GM23338 (cell line): ENCODE data around the gene STIL. TPM values are rescaled to one million over a fixed set of nuclear protein-coding genes. Genes with fewer than 3 reads are reported as not detected.

Experiments
- ATAC-seq: fragments of 200-7000 bp; cut with Tn5 transposase; 3 replicates; pipeline ENCODE4 v1.9.1; 2020
- DNase-seq: peaks from one replicate; pipeline ENCODE4 v3.0.0-alpha.2; 2015; ENCODE audit warnings: low spot score
- H2AFZ ChIP-seq: fragments of 200-600 bp; sonication (generic); 2 replicates; pipeline ENCODE4 v1.8.0; 2016; ENCODE audit warnings: antibody characterized with exemption, mild to moderate bottlenecking, moderate library complexity
- H3F3A ChIP-seq: fragments of 200-600 bp; sonication (generic); replicated peaks from 2 replicates; pipeline ENCODE4 v1.8.0; 2017; ENCODE audit warnings: antibody characterized with exemption, mixed run types, low read depth
- H3K27ac ChIP-seq: fragments of 200-600 bp; sonication (generic); 2 replicates; pipeline ENCODE4 v1.6.1; 2016; ENCODE audit warnings: low read depth
- H3K27me3 ChIP-seq: fragments of 200-600 bp; sonication (generic); 2 replicates; pipeline ENCODE4 v1.8.0; 2016; ENCODE audit warnings: mild to moderate bottlenecking, mixed run types, moderate library complexity; ENCODE audit not compliant: insufficient read depth
- H3K36me3 ChIP-seq: fragments of 200-600 bp; sonication (generic); 2 replicates; pipeline ENCODE4 v1.8.0; 2016; ENCODE audit warnings: mild to moderate bottlenecking; ENCODE audit not compliant: insufficient read depth
- H3K4me1 ChIP-seq: fragments of 200-600 bp; sonication (generic); 2 replicates; pipeline ENCODE4 v1.8.0; 2016; ENCODE audit warnings: mild to moderate bottlenecking, moderate library complexity; ENCODE audit not compliant: insufficient read depth
- H3K4me2 ChIP-seq: fragments of 200-600 bp; sonication (generic); 2 replicates; pipeline ENCODE4 v1.7.1; 2017; ENCODE audit warnings: mixed run types
- H3K4me3 ChIP-seq: fragments of 200-600 bp; sonication (generic); 2 replicates; pipeline ENCODE4 v1.6.1; 2016; ENCODE audit warnings: mixed run types
- H3K79me2 ChIP-seq: fragments of 200-600 bp; sonication (generic); replicated peaks from 2 replicates; pipeline ENCODE4 v1.8.0; 2017; ENCODE audit warnings: mild to moderate bottlenecking; ENCODE audit not compliant: insufficient read depth
- H3K9me2 ChIP-seq: fragments of 200-600 bp; sonication (generic); 2 replicates; pipeline ENCODE4 v1.8.0; 2017; ENCODE audit not compliant: insufficient read depth
- H4K20me1 ChIP-seq: fragments of 200-600 bp; sonication (generic); replicated peaks from 2 replicates; pipeline ENCODE4 v1.8.0; 2017; ENCODE audit warnings: mild to moderate bottlenecking; ENCODE audit not compliant: insufficient read depth
- H3K27ac Mint-ChIP-seq: 2 replicates; pipeline ENCODE4 v1.8.0; 2020; ENCODE audit warnings: inconsistent platforms, mild to moderate bottlenecking, moderate library complexity, mixed read lengths
- H3K27me3 Mint-ChIP-seq: 3 replicates; pipeline ENCODE4 v1.8.0; 2022; ENCODE audit warnings: low read depth, mild to moderate bottlenecking, moderate library complexity, mixed read lengths, inconsistent platforms; ENCODE audit not compliant: insufficient read depth, poor library complexity
- H3K36me3 Mint-ChIP-seq: 3 replicates; pipeline ENCODE4 v1.8.0; 2021; ENCODE audit warnings: low read depth, mild to moderate bottlenecking, inconsistent platforms, moderate library complexity, mixed read lengths
- H3K4me1 Mint-ChIP-seq: 3 replicates; pipeline ENCODE4 v1.8.0; 2020; ENCODE audit warnings: mild to moderate bottlenecking, inconsistent platforms, mixed read lengths
- H3K4me3 Mint-ChIP-seq: 3 replicates; pipeline ENCODE4 v1.8.0; 2021; ENCODE audit warnings: moderate library complexity, mild to moderate bottlenecking, inconsistent platforms, mixed read lengths
- H3K9me3 Mint-ChIP-seq: 3 replicates; pipeline ENCODE4 v1.8.0; 2020; ENCODE audit warnings: moderate library complexity, mild to moderate bottlenecking, inconsistent platforms, mixed read lengths
- CREB1 ChIP-seq: fragments of 250-450 bp; sonication (Bioruptor Pico); IDR thresholded peaks from 2 replicates; pipeline ENCODE4 v1.5.0; 2020; ENCODE audit warnings: low read depth, mild to moderate bottlenecking, moderate library complexity
- EZH2 ChIP-seq: fragments of 200-600 bp; sonication (generic); IDR thresholded peaks from one replicate; pipeline ENCODE4 v1.8.0; 2017; ENCODE audit warnings: antibody characterized with exemption, mild to moderate bottlenecking, low read depth; ENCODE audit not compliant: unreplicated experiment
- JUNB ChIP-seq: IDR thresholded peaks from one replicate; pipeline ENCODE4 v1.6.1; 2016; ENCODE audit warnings: antibody characterized with exemption; ENCODE audit not compliant: unreplicated experiment
- NANOG ChIP-seq: IDR thresholded peaks from 2 replicates; pipeline ENCODE4 v1.6.1; 2016; ENCODE audit warnings: antibody characterized with exemption, borderline replicate concordance
- POLR2AphosphoS5 ChIP-seq: IDR thresholded peaks from 2 replicates; pipeline ENCODE4 v1.6.1; 2016; ENCODE audit warnings: antibody characterized with exemption, low read depth
- REST ChIP-seq: IDR thresholded peaks from one replicate; pipeline ENCODE4 v1.6.1; 2018; ENCODE audit warnings: antibody characterized with exemption; ENCODE audit not compliant: unreplicated experiment
- STAT1 ChIP-seq: IDR thresholded peaks from one replicate; pipeline ENCODE4 v1.6.1; 2016; ENCODE audit warnings: antibody characterized with exemption; ENCODE audit not compliant: unreplicated experiment
- ZNF114 ChIP-seq: fragments of 250-450 bp; sonication (Bioruptor Pico); IDR thresholded peaks from 2 replicates; pipeline ENCODE4 v1.5.0; 2020; ENCODE audit warnings: mild to moderate bottlenecking, moderate library complexity
- ZNF462 ChIP-seq: fragments of 250-450 bp; sonication (Bioruptor Pico); IDR thresholded peaks from 2 replicates; pipeline ENCODE4 v1.5.0; 2020; ENCODE audit warnings: mild to moderate bottlenecking, moderate library complexity
- polyA plus RNA-seq: library from polyadenylated mRNA; unstranded; fragments of >200 nt; fragmentation: Nextera tagmentation; extraction: Ambion mirVana; gene quantifications from 2 replicates; pipeline ENCODE4 v1.2.1, GENCODE V29; 2016
- total RNA-seq: library from RNA; depleted of rRNA; stranded (reverse); fragments of >200 nt; shearing (Covaris generic); gene quantifications from 2 replicates; pipeline ENCODE4 v1.2.3, GENCODE V29; 2014
- TF ChIP-seq, protein P1 (sequence below): IDR thresholded peaks from 2 replicates; pipeline ENCODE4 v1.6.1; 2016; ENCODE audit warnings: antibody characterized with exemption

The STIL gene
- total and polyA plus RNA-seq, 2 experiments from 2014 or later, result 15.6 to 38.2 TPM

GRCh38 chr1:47243910-47244309, 70.0 kb downstream of the STIL start:
- H3K4me1 ChIP-seq, result no peaks in the 10 kb centered on the region; the same call in 1 of the 2 replicates
- H3K79me2 ChIP-seq, result no peaks in the 10 kb centered on the region
- no peaks in the 10 kb centered on the region for H3K9me2 ChIP-seq
- ATAC-seq (peak; percentile 64), DNase-seq (peak; percentile 18)
- no peaks in the 10 kb centered on the region for H3K27me3 Mint-ChIP-seq
- peak overlapping the region; percentile 5; the same call in 1 of the 2 replicates for H2AFZ ChIP-seq
- peaks cover 34% of the 10 kb centered on the region; the same call in 1 of the 2 replicates for H3K27me3 ChIP-seq
- no peaks in the 10 kb centered on the region for H3K36me3 ChIP-seq
- H4K20me1 ChIP-seq, result no peaks in the 10 kb centered on the region; the same call in 1 of the 2 replicates
- H3K27ac ChIP-seq, result no peak overlapping the region
- no peaks in the 10 kb centered on the region for H3K9me3 Mint-ChIP-seq
- H3K4me1 Mint-ChIP-seq, result peaks cover 10% of the 10 kb centered on the region
- no peaks in the 10 kb centered on the region for H3K36me3 Mint-ChIP-seq
- no peak overlapping the region for H3K4me3 ChIP-seq
- no peak overlapping the region for H3K27ac Mint-ChIP-seq
- H3K4me2 ChIP-seq, result no peak overlapping the region
- TF ChIP-seq EZH2 (no peak), NANOG (no peak), CREB1 (no peak), ZNF114 (CRISPR knock-in tag) (no peak), POLR2AphosphoS5 (no peak), REST (no peak), ZNF462 (CRISPR knock-in tag) (no peak), STAT1 (no peak), JUNB (no peak)
- TF ChIP-seq, protein P1, sequence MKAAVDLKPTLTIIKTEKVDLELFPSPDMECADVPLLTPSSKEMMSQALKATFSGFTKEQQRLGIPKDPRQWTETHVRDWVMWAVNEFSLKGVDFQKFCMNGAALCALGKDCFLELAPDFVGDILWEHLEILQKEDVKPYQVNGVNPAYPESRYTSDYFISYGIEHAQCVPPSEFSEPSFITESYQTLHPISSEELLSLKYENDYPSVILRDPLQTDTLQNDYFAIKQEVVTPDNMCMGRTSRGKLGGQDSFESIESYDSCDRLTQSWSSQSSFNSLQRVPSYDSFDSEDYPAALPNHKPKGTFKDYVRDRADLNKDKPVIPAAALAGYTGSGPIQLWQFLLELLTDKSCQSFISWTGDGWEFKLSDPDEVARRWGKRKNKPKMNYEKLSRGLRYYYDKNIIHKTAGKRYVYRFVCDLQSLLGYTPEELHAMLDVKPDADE, result no peak
- H3K4me3 Mint-ChIP-seq, result no peak overlapping the region
- no peaks in the 10 kb centered on the region for H3F3A ChIP-seq
